ENCODE measurements around the gene CLEC16A. TPM values are rescaled to one million over a fixed set of nuclear protein-coding genes. Genes with fewer than 3 reads are reported as not detected.
A peak's percentile ranks its signal among the peaks of the same experiment; 100 is the strongest.

The CLEC16A gene
- total RNA-seq, 1 donor from 2014 or later: 35.9 TPM

GRCh38 chr16:11204513-11205047 lies 260.2 kb downstream of the CLEC16A start:
- Mint-ChIP-seq H3K4me1 (peaks cover 44% of the 10 kb centered on the region), H3K9me3 (peaks cover 6% of the 10 kb centered on the region), H3K27me3 (no peaks in the 10 kb centered on the region), H3K4me3 (no peak overlapping the region), H3K27ac (no peak overlapping the region), H3K36me3 (ENCODE audit: low read depth) (peaks cover 5% of the 10 kb centered on the region)
- no peak for DNase-seq
- intact Hi-C loops (cut with micrococcal nuclease): no loop called here

GRCh38 chr16:11205065-11205699 lies 260.8 kb downstream of the CLEC16A start:
- Mint-ChIP-seq H3K4me1 (peaks cover 44% of the 10 kb centered on the region), H3K9me3 (peaks cover 6% of the 10 kb centered on the region), H3K27ac (peak overlapping the region; percentile 29), H3K4me3 (no peak overlapping the region), H3K36me3 (ENCODE audit: low read depth) (peaks cover 5% of the 10 kb centered on the region), H3K27me3 (no peaks in the 10 kb centered on the region)
- no peak for DNase-seq
- intact Hi-C loops (cut with micrococcal nuclease): no loop called here

- no peak for DNase-seq
- peaks cover 45% of the 10 kb centered on the region for H3K4me1 Mint-ChIP-seq
- peak overlapping the region; percentile 91 for H3K27ac Mint-ChIP-seq
- H3K9me3 Mint-ChIP-seq: peaks cover 6% of the 10 kb centered on the region
- H3K4me3 Mint-ChIP-seq: peak overlapping the region; percentile 36
- intact Hi-C loops (cut with micrococcal nuclease): no loop called here
- H3K36me3 Mint-ChIP-seq (ENCODE audit: low read depth): peaks cover 5% of the 10 kb centered on the region
- no peaks in the 10 kb centered on the region for H3K27me3 Mint-ChIP-seq
These were observed 261.6 kb downstream of the CLEC16A start for GRCh38 chr16:11205754-11206581.

GRCh38 chr16:11207646-11208045 lies 263.3 kb downstream of the CLEC16A start:
- peaks cover 5% of the 10 kb centered on the region for H3K36me3 Mint-ChIP-seq (ENCODE audit: low read depth)
- H3K9me3 Mint-ChIP-seq: peaks cover 6% of the 10 kb centered on the region
- no peak for DNase-seq
- H3K27me3 Mint-ChIP-seq: no peaks in the 10 kb centered on the region
- peak overlapping the region; percentile 51 for H3K27ac Mint-ChIP-seq
- intact Hi-C loops (cut with micrococcal nuclease): no loop called here
- peaks cover 43% of the 10 kb centered on the region for H3K4me1 Mint-ChIP-seq
- H3K4me3 Mint-ChIP-seq: no peak overlapping the region

- no peak overlapping the region for H3K4me3 Mint-ChIP-seq
- H3K27me3 Mint-ChIP-seq: no peaks in the 10 kb centered on the region
- H3K27ac Mint-ChIP-seq: no peak overlapping the region
- H3K4me1 Mint-ChIP-seq: peaks cover 37% of the 10 kb centered on the region
- no peak for DNase-seq
- peaks cover 5% of the 10 kb centered on the region for H3K36me3 Mint-ChIP-seq (ENCODE audit: low read depth)
- peaks cover 6% of the 10 kb centered on the region for H3K9me3 Mint-ChIP-seq
- intact Hi-C loops (cut with micrococcal nuclease): no loop called here
These were observed 264.7 kb downstream of the CLEC16A start for GRCh38 chr16:11208916-11209665.

- H3K27ac Mint-ChIP-seq: no peak overlapping the region
- peaks cover 5% of the 10 kb centered on the region for H3K36me3 Mint-ChIP-seq (ENCODE audit: low read depth)
- H3K9me3 Mint-ChIP-seq: peaks cover 6% of the 10 kb centered on the region
- no peak overlapping the region for H3K4me3 Mint-ChIP-seq
- peaks cover 27% of the 10 kb centered on the region for H3K4me1 Mint-ChIP-seq
- intact Hi-C loops (cut with micrococcal nuclease): no loop called here
- no peaks in the 10 kb centered on the region for H3K27me3 Mint-ChIP-seq
- DNase-seq: no peak
These were observed 265.9 kb downstream of the CLEC16A start for GRCh38 chr16:11210260-11210659.

- DNase-seq: no peak
- Mint-ChIP-seq H3K4me1 (peaks cover 21% of the 10 kb centered on the region), H3K27ac (peak overlapping the region; percentile 51)
These were observed 267.0 kb downstream of the CLEC16A start for GRCh38 chr16:11211061-11211976.

GRCh38 chr16:11211977-11212797 lies 267.8 kb downstream of the CLEC16A start:
- intact Hi-C loops (cut with micrococcal nuclease): no loop called here
- Mint-ChIP-seq H3K36me3 (ENCODE audit: low read depth) (peaks cover 17% of the 10 kb centered on the region), H3K9me3 (peaks cover 13% of the 10 kb centered on the region), H3K27me3 (no peaks in the 10 kb centered on the region), H3K27ac (no peak overlapping the region), H3K4me1 (peaks cover 12% of the 10 kb centered on the region), H3K4me3 (no peak overlapping the region)
- DNase-seq: no peak

More at GRCh38 chr16:11211061-11211976, 267.0 kb downstream of the CLEC16A start:
- H3K9me3 Mint-ChIP-seq: peaks cover 12% of the 10 kb centered on the region
- intact Hi-C loops (cut with micrococcal nuclease): no loop called here
- no peak overlapping the region for H3K4me3 Mint-ChIP-seq
- peaks cover 13% of the 10 kb centered on the region for H3K36me3 Mint-ChIP-seq (ENCODE audit: low read depth)
- H3K27me3 Mint-ChIP-seq: no peaks in the 10 kb centered on the region

GRCh38 chr16:11212798-11213196 lies 268.4 kb downstream of the CLEC16A start:
- H3K27me3 Mint-ChIP-seq: no peaks in the 10 kb centered on the region
- no peak for DNase-seq
- H3K4me3 Mint-ChIP-seq: no peak overlapping the region
- peaks cover 16% of the 10 kb centered on the region for H3K9me3 Mint-ChIP-seq
- peaks cover 12% of the 10 kb centered on the region for H3K4me1 Mint-ChIP-seq
- H3K27ac Mint-ChIP-seq: no peak overlapping the region
- intact Hi-C loops (cut with micrococcal nuclease): no loop called here
- peaks cover 20% of the 10 kb centered on the region for H3K36me3 Mint-ChIP-seq (ENCODE audit: low read depth)

GRCh38 chr16:11213373-11213772 lies 269.0 kb downstream of the CLEC16A start:
- Mint-ChIP-seq H3K4me3 (no peak overlapping the region), H3K4me1 (peaks cover 13% of the 10 kb centered on the region), H3K27me3 (no peaks in the 10 kb centered on the region), H3K27ac (no peak overlapping the region), H3K36me3 (ENCODE audit: low read depth) (peaks cover 16% of the 10 kb centered on the region), H3K9me3 (peaks cover 12% of the 10 kb centered on the region)
- intact Hi-C loops (cut with micrococcal nuclease): no loop called here
- DNase-seq: no peak

GRCh38 chr16:11213799-11214198 lies 269.4 kb downstream of the CLEC16A start:
- peaks cover 19% of the 10 kb centered on the region for H3K36me3 Mint-ChIP-seq (ENCODE audit: low read depth)
- intact Hi-C loops (cut with micrococcal nuclease): no loop called here
- H3K27me3 Mint-ChIP-seq: no peaks in the 10 kb centered on the region
- H3K9me3 Mint-ChIP-seq: peaks cover 11% of the 10 kb centered on the region
- peaks cover 15% of the 10 kb centered on the region for H3K4me1 Mint-ChIP-seq
- DNase-seq: no peak
- no peak overlapping the region for H3K4me3 Mint-ChIP-seq
- H3K27ac Mint-ChIP-seq: no peak overlapping the region

GRCh38 chr16:11215935-11216556 lies 271.7 kb downstream of the CLEC16A start:
- peaks cover 11% of the 10 kb centered on the region for H3K9me3 Mint-ChIP-seq
- DNase-seq: no peak
- H3K36me3 Mint-ChIP-seq (ENCODE audit: low read depth): peaks cover 19% of the 10 kb centered on the region
- no peak overlapping the region for H3K27ac Mint-ChIP-seq
- H3K4me3 Mint-ChIP-seq: no peak overlapping the region
- peaks cover 24% of the 10 kb centered on the region for H3K4me1 Mint-ChIP-seq
- intact Hi-C loops (cut with micrococcal nuclease): no loop called here
- H3K27me3 Mint-ChIP-seq: no peaks in the 10 kb centered on the region
